ENCODE results near the gene CFAP157.

Gene CFAP157

GRCh38 chr9:127706836-127707241 lies at the start of gene CFAP157:
TSS of gene CFAP157 (plus strand) at chr9:127706988. CDS start at chr9:127707032, 44 bp downstream.
- DNase-seq (ENCODE audit: low spot score): no peak

- no peak for DNase-seq (ENCODE audit: low spot score)
These were observed 48.4 kb upstream of the CFAP157 start for GRCh38 chr9:127658428-127658827.

- DNase-seq (ENCODE audit: low spot score): no peak
These were observed 45.7 kb upstream of the CFAP157 start for GRCh38 chr9:127660886-127661741.

GRCh38 chr9:127662617-127663016 lies 44.2 kb upstream of the CFAP157 start:
- DNase-seq (ENCODE audit: low spot score): no peak

- DNase-seq (ENCODE audit: low spot score): no peak
These were observed 42.5 kb upstream of the CFAP157 start for GRCh38 chr9:127664324-127664677.

- DNase-seq (ENCODE audit: low spot score): no peak
These were observed 41.9 kb upstream of the CFAP157 start for GRCh38 chr9:127664678-127665507.

- DNase-seq (ENCODE audit: low spot score): no peak
These were observed 39.5 kb upstream of the CFAP157 start for GRCh38 chr9:127667127-127667844.

- no peak for DNase-seq (ENCODE audit: low spot score)
These were observed 38.9 kb upstream of the CFAP157 start for GRCh38 chr9:127667906-127668305.

- no peak for DNase-seq (ENCODE audit: low spot score)
These were observed 33.6 kb upstream of the CFAP157 start for GRCh38 chr9:127673234-127673633.

GRCh38 chr9:127676638-127677037 lies 30.1 kb upstream of the CFAP157 start:
- no peak for DNase-seq (ENCODE audit: low spot score)

- no peak for DNase-seq (ENCODE audit: low spot score)
These were observed 27.3 kb upstream of the CFAP157 start for GRCh38 chr9:127679506-127679905.

GRCh38 chr9:127680226-127680625 lies 26.6 kb upstream of the CFAP157 start:
- DNase-seq (ENCODE audit: low spot score): no peak

GRCh38 chr9:127680846-127681245 lies 25.9 kb upstream of the CFAP157 start:
- no peak for DNase-seq (ENCODE audit: low spot score)

GRCh38 chr9:127682351-127683136 lies 24.2 kb upstream of the CFAP157 start:
- DNase-seq (ENCODE audit: low spot score): no peak

GRCh38 chr9:127683723-127684122 lies 23.1 kb upstream of the CFAP157 start:
- no peak for DNase-seq (ENCODE audit: low spot score)

GRCh38 chr9:127684576-127684975 lies 22.2 kb upstream of the CFAP157 start:
- no peak for DNase-seq (ENCODE audit: low spot score)

GRCh38 chr9:127686461-127687393 lies 20.1 kb upstream of the CFAP157 start:
- no peak for DNase-seq (ENCODE audit: low spot score)

- no peak for DNase-seq (ENCODE audit: low spot score)
These were observed 17.3 kb upstream of the CFAP157 start for GRCh38 chr9:127689329-127690000.

- DNase-seq (ENCODE audit: low spot score): no peak
These were observed 16.1 kb upstream of the CFAP157 start for GRCh38 chr9:127690735-127691134.

GRCh38 chr9:127692071-127692470 lies 14.7 kb upstream of the CFAP157 start:
- DNase-seq (ENCODE audit: low spot score): no peak
